ENCODE measurements around the gene LIME1. TPM values are rescaled to one million over a fixed set of nuclear protein-coding genes. Genes with fewer than 3 reads are reported as not detected.

The LIME1 gene
- total RNA-seq, 1 experiment from 2014 or later, result 4.5 TPM

- no peak for DNase-seq (ENCODE audit: low spot score)
- Mint-ChIP-seq H3K4me1 (peaks cover 14% of the 10 kb centered on the region), H3K4me3 (no peak overlapping the region), H3K27me3 (ENCODE audit: low read depth) (peaks cover 4% of the 10 kb centered on the region; the same call in 1 of the 2 replicates), H3K27ac (no peak overlapping the region), H3K36me3 (peaks cover 16% of the 10 kb centered on the region), H3K9me3 (peaks cover 17% of the 10 kb centered on the region)
- ChIA-PET POLR2A (interaction anchor here (0.7 kb wide), 1 partner anchor 36 kb away, joined by 3 read pairs; no protein-coding TSS in a partner anchor), CTCF (interaction anchor here (0.5 to 2.8 kb wide), 35 partner anchors 10 to 702 kb away, joined by 3 to 68 read pairs (median 11); partner anchors contain the start of genes ARFRP1, DNAJC5, LIME1 and PRPF6)
- no peak for ATAC-seq
- no peak for TF ChIP-seq FOXP4 (CRISPR knock-in tag; IDR thresholded peaks at IDR 0.05)
- no peak for TF ChIP-seq CREB1 (CRISPR knock-in tag; IDR thresholded peaks at IDR 0.05)
- no peak for TF ChIP-seq GTF2I (CRISPR knock-in tag; conservative IDR thresholded peaks at IDR 0.05)
- no peak for TF ChIP-seq ZBTB43 (CRISPR knock-in tag; IDR thresholded peaks at IDR 0.05)
- no peak for TF ChIP-seq ZBTB21 (CRISPR knock-in tag; IDR thresholded peaks at IDR 0.05; ENCODE audit: borderline replicate concordance)
- TF ChIP-seq ETV6 (CRISPR knock-in tag; IDR thresholded peaks at IDR 0.05), result no peak
- TF ChIP-seq NR3C1 (CRISPR knock-in tag; conservative IDR thresholded peaks at IDR 0.05; ENCODE audit: low read depth), result no peak
- TF ChIP-seq CDX4 (CRISPR knock-in tag; IDR thresholded peaks at IDR 0.05; ENCODE audit: borderline replicate concordance), result no peak
- no peak for TF ChIP-seq ARID4B (CRISPR knock-in tag; IDR thresholded peaks at IDR 0.05; ENCODE audit: borderline replicate concordance)
- no peak for TF ChIP-seq AR (CRISPR knock-in tag; IDR thresholded peaks at IDR 0.05)
- no peak for TF ChIP-seq ZNF219 (CRISPR knock-in tag; IDR thresholded peaks at IDR 0.05; ENCODE audit: borderline replicate concordance)
Measured at GRCh38 chr20:63774306-63774705, 37.8 kb downstream of the LIME1 start.

Measured in WTC11 (cell line).